H1 (cell line): ENCODE measurements around the gene HLA-A. TPM values are rescaled to one million over a fixed set of nuclear protein-coding genes. Genes with fewer than 3 reads are reported as not detected.

Experiments
- CTCF ChIA-PET: fragments of 300-600 bp; sonication (Branson Sonifier 250); formaldehyde crosslinking; loops from one replicate; lab custom pipeline; 2021; ENCODE audit not compliant: partially characterized antibody; lab: Charles Lee
- POLR2A ChIA-PET: fragments of 300-600 bp; sonication (Branson Sonifier 250); formaldehyde crosslinking; loops from one replicate; lab custom pipeline; 2021; ENCODE audit warnings: inconsistent platforms; ENCODE audit not compliant: partially characterized antibody; lab: Charles Lee
- DNase-seq, 2 experiments: peaks; one replicate each; pipeline versions ENCODE4 v3.0.0 to v3.0.0-alpha.2; 2010 to 2022; ENCODE audit warnings: low spot score in 2 of 2, low read depth in 1 of 2, mixed read lengths in 1 of 2
- FAIRE-seq: peaks from 2 replicates; lab custom pipeline; 2011; peaks lifted over from hg19 to GRCh38; lab: Jason Lieb, UNC
- H2AFZ ChIP-seq: 2 replicates; pipeline ENCODE4 v1.8.1; 2012; ENCODE audit warnings: low read length, inconsistent platforms
- H2AK5ac ChIP-seq: 2 replicates; pipeline ENCODE4 v1.6.1; 2013; ENCODE audit warnings: low read depth, low read length
- H2BK120ac ChIP-seq: replicated peaks from 2 replicates; pipeline ENCODE3; 2013; ENCODE audit warnings: low read depth, low read length, inconsistent platforms
- H2BK12ac ChIP-seq: 2 replicates; pipeline ENCODE4 v1.6.1; 2013; ENCODE audit warnings: low read depth, low read length
- H2BK15ac ChIP-seq: 2 replicates; pipeline ENCODE4 v1.6.1; 2013; ENCODE audit warnings: low read length
- H2BK20ac ChIP-seq: 2 replicates; pipeline ENCODE4 v1.6.1; 2013; ENCODE audit warnings: low read length
- H2BK5ac ChIP-seq: 2 replicates; pipeline ENCODE4 v1.6.1; 2013; ENCODE audit warnings: low read depth, low read length
- H3K14ac ChIP-seq: 2 replicates; pipeline ENCODE4 v1.6.1; 2013; ENCODE audit warnings: inconsistent platforms; ENCODE audit not compliant: insufficient read length
- H3K18ac ChIP-seq: 2 replicates; pipeline ENCODE4 v1.6.1; 2013; ENCODE audit warnings: low read length; ENCODE audit errors: extremely low read depth
- H3K23ac ChIP-seq: 2 replicates; pipeline ENCODE4 v1.6.1; 2013; ENCODE audit warnings: inconsistent platforms; ENCODE audit not compliant: insufficient read length
- H3K23me2 ChIP-seq: 2 replicates; pipeline ENCODE4 v1.6.1; 2013; ENCODE audit warnings: low read depth, low read length
- H3K27ac ChIP-seq: 2 replicates; pipeline ENCODE4 v1.6.1; 2011; ENCODE audit warnings: low read depth, low read length, inconsistent platforms
- H3K27me3 ChIP-seq, 4 experiments: replicated peaks in 1 of 4; 1 replicate in 1 of 4; 2 replicates in 3 of 4; pipeline versions ENCODE4 v1.6.1 to v1.8.1; 2011 to 2013; ENCODE audit warnings: low read length in 3 of 4, mild to moderate bottlenecking in 3 of 4, inconsistent platforms in 2 of 4, mixed read lengths in 2 of 4, moderate library complexity in 1 of 4; ENCODE audit not compliant: control insufficient read depth in 3 of 4, insufficient read depth in 3 of 4; ENCODE audit errors: extremely low read depth in 1 of 4
- H3K36me3 ChIP-seq, 4 experiments: 2 replicates each; pipeline versions ENCODE4 v1.6.1 to v1.8.1; 2011 to 2013; ENCODE audit warnings: mild to moderate bottlenecking in 4 of 4, low read length in 3 of 4, moderate library complexity in 2 of 4, control low read depth in 1 of 4, inconsistent platforms in 1 of 4; ENCODE audit not compliant: insufficient read depth in 4 of 4, control insufficient read depth in 2 of 4
- H3K4ac ChIP-seq: replicated peaks from 2 replicates; pipeline ENCODE3; 2013; ENCODE audit warnings: low read length, low read depth, mixed read lengths, inconsistent platforms; ENCODE audit not compliant: insufficient read length
- H3K4me1 ChIP-seq, 4 experiments: replicated peaks in 1 of 4; 1 replicate in 1 of 4; 2 replicates in 3 of 4; pipeline versions ENCODE4 v1.6.1 to v1.8.1; 2011 to 2013; ENCODE audit warnings: low read length in 3 of 4, inconsistent platforms in 2 of 4, mixed read lengths in 1 of 4; ENCODE audit not compliant: insufficient read depth in 4 of 4, control insufficient read depth in 3 of 4
- H3K4me2 ChIP-seq, 2 experiments: 2 replicates each; pipeline versions ENCODE4 v1.6.1 to v1.8.1; 2011 to 2013; ENCODE audit warnings: low read depth in 2 of 2, low read length in 2 of 2, control low read depth in 1 of 2, inconsistent platforms in 1 of 2, mild to moderate bottlenecking in 1 of 2; ENCODE audit not compliant: insufficient read depth in 1 of 2
- H3K4me3 ChIP-seq, 4 experiments: fragments of 200-600, 300-600 bp in 1 of 4; sonication (generic), shearing (Covaris generic), sonication (Bioruptor Twin) in 1 of 4; 2 replicates each; pipeline versions ENCODE4 v1.5.1 to v1.8.1; 2011 to 2016; ENCODE audit warnings: low read length in 4 of 4, low read depth in 3 of 4, control low read depth in 2 of 4, inconsistent platforms in 2 of 4, mild to moderate bottlenecking in 2 of 4, mixed read lengths in 1 of 4, moderate library complexity in 1 of 4; ENCODE audit not compliant: insufficient read depth in 2 of 4; ENCODE audit errors: extremely low read depth in 1 of 4
- H3K56ac ChIP-seq: replicated peaks from 2 replicates; pipeline ENCODE3; 2013; ENCODE audit warnings: low read depth, mild to moderate bottlenecking, mixed read lengths, low read length, inconsistent platforms; ENCODE audit not compliant: insufficient read length
- H3K79me1 ChIP-seq: 2 replicates; pipeline ENCODE4 v1.6.1; 2013; ENCODE audit warnings: low read depth, low read length, control low read depth
- H3K79me2 ChIP-seq, 2 experiments: 2 replicates each; pipeline versions ENCODE4 v1.6.1 to v1.8.1; 2012 to 2013; ENCODE audit warnings: low read length in 2 of 2, mild to moderate bottlenecking in 2 of 2, inconsistent platforms in 1 of 2; ENCODE audit not compliant: insufficient read depth in 2 of 2, control insufficient read depth in 1 of 2
- H3K9ac ChIP-seq, 4 experiments: replicated peaks in 1 of 4; 1 replicate in 1 of 4; 2 replicates in 3 of 4; pipeline versions ENCODE4 v1.6.1 to v1.8.1; 2011 to 2013; ENCODE audit warnings: low read depth in 3 of 4, low read length in 3 of 4, control low read depth in 2 of 4, mild to moderate bottlenecking in 2 of 4, moderate library complexity in 2 of 4, inconsistent platforms in 1 of 4; ENCODE audit errors: extremely low read depth in 1 of 4
- H3K9me3 ChIP-seq, 2 experiments: 2 replicates each; pipeline versions ENCODE4 v1.6.1 to v1.8.1; 2012 to 2013; ENCODE audit warnings: mild to moderate bottlenecking in 2 of 2, moderate library complexity in 2 of 2, control low read depth in 1 of 2, inconsistent platforms in 1 of 2, low read depth in 1 of 2, low read length in 1 of 2, mixed read lengths in 1 of 2; ENCODE audit not compliant: insufficient read depth in 2 of 2
- H4K20me1 ChIP-seq, 2 experiments: replicated peaks in 1 of 2; 2 replicates each; pipeline versions ENCODE3 to v1.8.1; 2011 to 2013; ENCODE audit warnings: inconsistent platforms in 2 of 2, low read length in 2 of 2, mild to moderate bottlenecking in 1 of 2; ENCODE audit not compliant: insufficient read depth in 2 of 2, control insufficient read depth in 1 of 2
- H4K5ac ChIP-seq: 2 replicates; pipeline ENCODE4 v1.6.1; 2013; ENCODE audit warnings: low read length, low read depth, mixed read lengths, inconsistent platforms; ENCODE audit not compliant: insufficient read length
- H4K8ac ChIP-seq: 2 replicates; pipeline ENCODE4 v1.8.0; 2013; ENCODE audit warnings: mild to moderate bottlenecking, moderate library complexity, low read length, inconsistent platforms; ENCODE audit not compliant: insufficient read depth; ENCODE audit errors: extremely low read depth
- H4K91ac ChIP-seq: replicated peaks from 2 replicates; pipeline ENCODE3; 2013; ENCODE audit warnings: low read length, mixed read lengths, inconsistent platforms; ENCODE audit not compliant: insufficient read length
- ASH2L ChIP-seq: fragments of 200-600, 300-600 bp; sonication (generic); IDR thresholded peaks from one replicate; pipeline ENCODE4 v1.7.1; 2017; ENCODE audit warnings: low read length
- CBX5 ChIP-seq: fragments of 300-800, 300-1000 bp; sonication (generic); IDR thresholded peaks from 2 replicates; pipeline ENCODE4 v1.7.1; 2016; ENCODE audit warnings: antibody characterized with exemption, low read length, low read depth
- GTF2F1 ChIP-seq: IDR thresholded peaks from 2 replicates; pipeline ENCODE4 v1.6.1; 2012; ENCODE audit warnings: low read depth, low read length, improper control_type of control experiment, borderline replicate concordance
- KDM4A ChIP-seq: IDR thresholded peaks from one replicate; pipeline ENCODE4 v1.7.1; 2012; ENCODE audit warnings: low read depth, mild to moderate bottlenecking, moderate library complexity, low read length, inconsistent platforms; ENCODE audit not compliant: severe bottlenecking
- MAX ChIP-seq: IDR thresholded peaks from 2 replicates; pipeline ENCODE4 v1.6.1; 2012; ENCODE audit warnings: inconsistent platforms
- PHF8 ChIP-seq: fragments of 200-600 bp; sonication (generic); conservative IDR thresholded peaks from 2 replicates; pipeline ENCODE4 v1.7.1; 2012; ENCODE audit warnings: low read depth, mild to moderate bottlenecking, inconsistent platforms, low read length, moderate library complexity
- RNF2 ChIP-seq: fragments of 200-900, 300-1000 bp; sonication (generic); IDR thresholded peaks from 2 replicates; pipeline ENCODE4 v1.7.1; 2016; ENCODE audit warnings: borderline replicate concordance, low read depth, mild to moderate bottlenecking, antibody characterized with exemption, low read length; ENCODE audit not compliant: poor library complexity, severe bottlenecking; ENCODE audit errors: missing control alignments
- SP1 ChIP-seq: IDR thresholded peaks from 2 replicates; pipeline ENCODE4 v1.6.1; 2011; ENCODE audit warnings: low read depth, low read length
- WGBS, 2 experiments: shearing (Covaris generic) in 1 of 2; methylation state at CpG; one replicate each; pipeline versions ENCODE4 v1.1.6 to v1.1.7; 2013 to 2015; ENCODE audit warnings: low lambda C conversion rate in 2 of 2, mixed read lengths in 2 of 2, inconsistent platforms in 1 of 2, low coverage in 1 of 2, missing lambda C conversion rate in 1 of 2; ENCODE audit not compliant: insufficient replicate concordance in 2 of 2, insufficient coverage in 1 of 2, insufficient read length in 1 of 2; ENCODE audit errors: extremely low coverage in 1 of 2, missing lambda C conversion rate in 1 of 2; 5-methylcytosine and 5-hydroxymethylcytosine counted together
- polyA plus RNA-seq, 7 experiments: library from polyadenylated mRNA; depleted of rRNA in 3 of 7; stranded (reverse) in 5 of 7; unstranded in 2 of 7; fragments of >200 nt in 5 of 7; fragments of 200-250 nt in 2 of 7; gene quantifications; 1 replicate in 5 of 7; 2 replicates in 1 of 7; 4 replicates in 1 of 7; pipeline versions ENCODE4 v1.2.1 to v1.2.3, GENCODE V29; 2011 to 2013; ENCODE audit warnings: missing spikeins in 2 of 7, mixed read lengths in 2 of 7
- total RNA-seq: library from RNA; stranded (reverse); fragmentation: NEBNext Ultra II Directional; extraction: Animal tissue kit (Norgen Biotek cat#: 25700); gene quantifications from 2 replicates; pipeline ENCODE4 v1.2.1, GENCODE V29; 2021

HLA-A gene
- total and polyA plus RNA-seq, 2 of the 8 experiments (the other 6 are each of a cell fraction or from before 2014, with no cell fraction given) = 221 to 474 TPM

- Histone ChIP-seq H3K79me1 (no peaks in the 10 kb centered on the region), H2BK20ac (no peak overlapping the region), H3K4me3 (no peak overlapping the region), H3K9me3 (no peaks in the 10 kb centered on the region), H2BK120ac (no peak overlapping the region), H2AFZ (no peak overlapping the region), H3K23ac (no peak overlapping the region), H2BK5ac (no peak overlapping the region), H3K36me3 (no peaks in the 10 kb centered on the region), H3K9ac (no peak overlapping the region), H3K27ac (no peak overlapping the region), H3K23me2 (no peaks in the 10 kb centered on the region), H3K4me2 (no peak overlapping the region), H2AK5ac (no peak overlapping the region), H3K56ac (no peak overlapping the region), H3K14ac (no peak overlapping the region), H4K8ac (no peak overlapping the region), H2BK15ac (no peak overlapping the region), H3K4me1 (no peaks in the 10 kb centered on the region), H3K27me3 (no peaks in the 10 kb centered on the region), H3K79me2 (no peaks in the 10 kb centered on the region), H4K5ac (no peak overlapping the region), H4K20me1 (no peaks in the 10 kb centered on the region), H2BK12ac (no peak overlapping the region), H4K91ac (no peak overlapping the region), H3K4ac (no peak overlapping the region), H3K18ac (no peak overlapping the region)
- TF ChIP-seq SP1 (no peak), PHF8 (no peak), MAX (no peak), ASH2L (no peak), GTF2F1 (no peak), KDM4A (no peak), CBX5 (no peak), RNF2 (no peak)
- WGBS, 2 experiments = 80% methylated on average over 2 of the region's 2 CpGs; no CpG with 5 or more reads in 1 of the 2 experiments
- DNase-seq = no peak
- ChIA-PET POLR2A (no interaction called here), CTCF (interaction anchor here (1.7 kb wide), 1 partner anchor 65 kb away, joined by 5 read pairs; no protein-coding TSS in a partner anchor)
- no peak for FAIRE-seq
These were observed 29.5 kb upstream of the HLA-A start for GRCh38 chr6:29912840-29913239.
